NB4 (cell line): ENCODE data around the gene PDK2.

Experiments used
- DNase-seq: peaks from one replicate; pipeline ENCODE4 v3.0.0; 2010; ENCODE audit warnings: low read depth
- H3K4me3 ChIP-seq: one replicate; pipeline ENCODE4 v1.5.1; 2011; ENCODE audit warnings: mild to moderate bottlenecking, low read depth, low read length, moderate library complexity
- MYC ChIP-seq: IDR thresholded peaks from 2 replicates; pipeline ENCODE4 v1.6.1; 2011; ENCODE audit warnings: low read depth, low read length
- POLR2A ChIP-seq: IDR thresholded peaks from 2 replicates; pipeline ENCODE4 v1.6.1; 2011; ENCODE audit warnings: mild to moderate bottlenecking; ENCODE audit not compliant: insufficient read length; ENCODE audit errors: extremely low read depth
- TF ChIP-seq, protein P1 (sequence below): IDR thresholded peaks from 2 replicates; pipeline ENCODE4 v1.6.1; 2011; ENCODE audit warnings: low read depth, low read length
- TF ChIP-seq, protein P2 (sequence below): IDR thresholded peaks from one replicate; pipeline ENCODE4 v1.5.1; 2012; ENCODE audit warnings: low read depth, low read length

PDK2 gene

DNA sequence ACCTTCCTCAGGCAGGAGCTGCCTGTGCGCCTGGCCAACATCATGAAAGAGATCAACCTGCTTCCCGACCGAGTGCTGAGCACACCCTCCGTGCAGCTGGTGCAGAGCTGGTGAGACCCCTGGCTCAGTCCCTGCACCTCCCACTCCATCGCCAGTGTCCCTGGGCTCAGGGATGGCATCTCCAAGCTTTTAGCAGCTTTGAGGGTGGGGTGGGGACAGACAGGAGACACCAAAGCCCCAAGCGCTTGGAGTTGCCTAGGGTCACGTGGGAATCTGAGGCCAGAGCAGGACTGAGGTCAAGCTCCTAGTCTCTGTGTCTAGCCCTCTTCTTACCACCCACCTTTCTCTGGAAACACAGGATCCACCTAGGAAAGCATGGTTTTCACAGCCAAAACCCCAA is 2.3 kb downstream of the PDK2 start:
- no peak overlapping the region for H3K4me3 ChIP-seq
- no peak for DNase-seq
- TF ChIP-seq, protein P1, sequence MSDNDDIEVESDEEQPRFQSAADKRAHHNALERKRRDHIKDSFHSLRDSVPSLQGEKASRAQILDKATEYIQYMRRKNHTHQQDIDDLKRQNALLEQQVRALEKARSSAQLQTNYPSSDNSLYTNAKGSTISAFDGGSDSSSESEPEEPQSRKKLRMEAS = no peak
- TF ChIP-seq, protein P2, sequence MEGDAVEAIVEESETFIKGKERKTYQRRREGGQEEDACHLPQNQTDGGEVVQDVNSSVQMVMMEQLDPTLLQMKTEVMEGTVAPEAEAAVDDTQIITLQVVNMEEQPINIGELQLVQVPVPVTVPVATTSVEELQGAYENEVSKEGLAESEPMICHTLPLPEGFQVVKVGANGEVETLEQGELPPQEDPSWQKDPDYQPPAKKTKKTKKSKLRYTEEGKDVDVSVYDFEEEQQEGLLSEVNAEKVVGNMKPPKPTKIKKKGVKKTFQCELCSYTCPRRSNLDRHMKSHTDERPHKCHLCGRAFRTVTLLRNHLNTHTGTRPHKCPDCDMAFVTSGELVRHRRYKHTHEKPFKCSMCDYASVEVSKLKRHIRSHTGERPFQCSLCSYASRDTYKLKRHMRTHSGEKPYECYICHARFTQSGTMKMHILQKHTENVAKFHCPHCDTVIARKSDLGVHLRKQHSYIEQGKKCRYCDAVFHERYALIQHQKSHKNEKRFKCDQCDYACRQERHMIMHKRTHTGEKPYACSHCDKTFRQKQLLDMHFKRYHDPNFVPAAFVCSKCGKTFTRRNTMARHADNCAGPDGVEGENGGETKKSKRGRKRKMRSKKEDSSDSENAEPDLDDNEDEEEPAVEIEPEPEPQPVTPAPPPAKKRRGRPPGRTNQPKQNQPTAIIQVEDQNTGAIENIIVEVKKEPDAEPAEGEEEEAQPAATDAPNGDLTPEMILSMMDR = no peak
- TF ChIP-seq MYC (no peak), POLR2A (no peak)

DNA sequence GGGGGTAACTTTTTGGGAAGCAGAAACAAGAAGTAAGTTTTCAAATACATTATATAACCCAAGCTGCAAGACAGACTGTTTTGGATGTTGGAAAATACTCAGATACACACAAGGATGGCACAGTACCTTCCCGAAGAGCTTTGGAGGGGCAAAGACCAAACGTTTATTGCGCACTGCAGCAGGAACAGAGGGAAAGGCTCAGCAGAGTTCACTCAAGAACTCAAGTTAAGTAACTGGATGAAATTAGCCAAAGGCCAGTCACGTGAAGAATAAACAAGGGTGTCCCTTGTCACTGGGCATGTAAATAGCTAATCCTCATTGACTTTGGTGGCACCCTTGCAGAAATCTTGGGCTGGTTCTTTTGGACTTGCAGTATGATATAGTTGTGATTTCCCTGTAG is 2.8 kb downstream of the PDK2 start:
- DNase-seq = no peak
- no peak overlapping the region for H3K4me3 ChIP-seq
- TF ChIP-seq, protein P1 = no peak
- TF ChIP-seq, protein P2 = no peak
- TF ChIP-seq POLR2A (no peak), MYC (no peak)

DNA sequence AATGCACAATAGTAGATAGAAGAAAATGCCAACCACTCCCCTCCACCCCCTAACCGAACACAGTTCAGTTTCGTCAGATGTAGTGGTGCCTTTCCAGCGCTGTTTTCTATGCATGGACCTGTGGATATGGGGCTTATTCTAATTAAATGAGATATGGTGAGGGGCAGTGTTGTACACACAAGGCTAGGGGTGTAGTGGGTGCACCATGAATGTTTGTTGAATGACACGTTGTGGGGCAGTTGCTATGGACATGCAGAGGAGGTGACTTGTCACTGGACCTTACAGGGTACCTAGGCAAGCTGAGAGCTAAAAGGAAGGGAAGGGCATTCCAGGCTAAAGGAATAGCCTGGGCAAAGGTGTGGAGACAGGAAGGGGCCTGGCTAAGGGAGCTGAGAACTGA is 3.4 kb downstream of the PDK2 start:
- TF ChIP-seq MYC (no peak), POLR2A (no peak)
- TF ChIP-seq, protein P2 = no peak
- TF ChIP-seq, protein P1 = no peak
- DNase-seq = no peak
- no peak overlapping the region for H3K4me3 ChIP-seq

DNA sequence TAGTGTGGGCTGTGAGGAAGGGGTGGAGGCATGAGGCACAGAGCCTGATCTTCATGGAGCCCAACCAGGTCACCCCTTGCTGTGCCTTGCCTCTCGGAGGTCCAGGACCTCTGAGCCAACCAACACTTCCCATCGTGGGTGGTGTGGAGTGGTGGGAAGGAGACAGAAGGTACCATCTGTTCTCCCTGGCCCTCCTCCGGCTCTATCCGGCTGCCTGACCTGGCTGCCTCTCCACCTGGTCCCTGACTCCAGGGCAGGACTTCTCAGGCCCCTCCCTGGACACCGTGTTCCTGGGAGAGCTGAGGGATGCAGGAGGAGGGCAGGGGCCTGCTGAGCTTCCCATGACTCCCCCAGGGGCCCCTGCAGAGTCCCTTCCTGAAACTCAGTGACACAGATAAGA is 3.9 kb downstream of the PDK2 start:
- DNase-seq = no peak
- H3K4me3 ChIP-seq = no peak overlapping the region
- TF ChIP-seq, protein P2 = no peak
- TF ChIP-seq, protein P1 = no peak
- TF ChIP-seq POLR2A = no peak
- TF ChIP-seq MYC = no peak

DNA sequence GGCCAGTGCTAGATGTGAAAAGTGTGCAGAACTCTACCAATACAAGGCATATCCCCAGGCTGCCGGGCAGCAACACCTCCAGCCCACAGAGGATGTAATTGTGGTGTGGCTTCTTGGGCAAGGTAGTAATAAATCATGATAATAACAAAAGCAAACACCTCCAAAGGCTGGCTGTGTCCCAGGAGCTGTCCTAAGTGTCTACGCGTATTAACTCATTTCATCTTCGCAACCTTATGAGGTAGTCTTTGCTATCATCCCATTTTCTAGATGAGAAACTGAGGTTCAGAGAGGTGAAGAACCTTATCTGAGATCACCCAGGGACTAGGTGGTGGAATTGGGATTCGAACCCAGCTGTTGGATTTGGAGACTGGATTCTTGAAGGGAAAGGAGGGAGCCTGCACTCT is 5.3 kb downstream of the PDK2 start:
- TF ChIP-seq MYC = no peak
- TF ChIP-seq, protein P1 = no peak
- TF ChIP-seq, protein P2 = no peak
- no peak for TF ChIP-seq POLR2A
- no peak for DNase-seq
- no peak overlapping the region for H3K4me3 ChIP-seq

DNA sequence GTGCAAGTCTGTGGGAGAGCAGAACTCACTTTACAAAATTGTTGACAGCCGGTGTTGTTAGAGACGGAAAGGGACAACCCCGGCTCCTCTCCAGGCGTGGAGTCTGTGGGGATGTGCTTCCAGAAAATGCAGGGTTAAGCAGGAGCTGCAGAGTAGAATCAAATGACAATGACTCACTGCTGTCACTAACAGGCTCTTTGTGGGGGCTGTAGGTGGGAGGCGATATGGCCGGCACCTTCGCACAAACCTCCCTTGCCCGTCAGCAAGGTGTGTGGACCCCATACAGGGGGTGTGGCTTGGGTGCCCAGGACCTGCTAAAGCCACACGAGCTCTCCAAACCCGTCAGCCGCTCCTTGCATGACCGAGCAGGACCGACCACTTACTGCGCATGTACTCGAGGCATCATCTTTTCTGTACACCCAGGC is 5.8 kb downstream of the PDK2 start:
- TF ChIP-seq, protein P1 = no peak
- TF ChIP-seq POLR2A (no peak), MYC (no peak)
- TF ChIP-seq, protein P2 = no peak
- H3K4me3 ChIP-seq = no peak overlapping the region
- DNase-seq = no peak
